GM12878 (cell line): ENCODE data around the gene VPS8. TPM values are rescaled to one million over a fixed set of nuclear protein-coding genes. Genes with fewer than 3 reads are reported as not detected.

ENCODE experiments used
- ATAC-seq: fragments of 200-7000 bp; cut with Tn5 transposase; 3 replicates; pipeline ENCODE4 v1.9.1; 2020; ENCODE audit warnings: mild to moderate bottlenecking, moderate library complexity
- BruUV-seq: library from RNA; stranded (reverse); fragments of 400-500 nt; replicated peaks from 2 replicates; lab custom pipeline; 2021; lab: Mats Ljungman, UMichigan
- CTCF ChIA-PET: fragments of 300-600 bp; sonication (Branson Sonifier 250); formaldehyde crosslinking; extraction: SDS; loops from one replicate; lab custom pipeline; 2021; ENCODE audit warnings: inconsistent platforms; lab: Yijun Ruan, JAX
- POLR2A ChIA-PET: fragments of 350-600 bp; formaldehyde crosslinking; extraction: SDS; loops from one replicate; lab custom pipeline; 2021; ENCODE audit warnings: inconsistent platforms; lab: Charles Lee
- RAD21 ChIA-PET: fragments of 300-600 bp; sonication (Branson Sonifier 250); formaldehyde crosslinking; loops from one replicate; lab custom pipeline; 2023; ENCODE audit warnings: antibody characterized with exemption; ENCODE audit not compliant: unreplicated experiment; lab: Charles Lee
- SMC1A ChIA-PET: fragments of 300-600 bp; sonication (Branson Sonifier 250); formaldehyde crosslinking; loops from one replicate; lab custom pipeline; 2023; ENCODE audit not compliant: unreplicated experiment, uncharacterized antibody; lab: Charles Lee
- DNase-seq: peaks from one replicate; pipeline ENCODE4 v3.0.0-alpha.2; 2011; ENCODE audit warnings: low read depth, low spot score
- FAIRE-seq: peaks from 3 replicates; lab custom pipeline; 2011; peaks lifted over from hg19 to GRCh38; lab: Jason Lieb, UNC
- H2AFZ ChIP-seq: 2 replicates; pipeline ENCODE4 v1.6.0; 2011; ENCODE audit warnings: low read depth, low read length, control low read depth; ENCODE audit not compliant: control insufficient read depth
- H3K27ac ChIP-seq: 2 replicates; pipeline ENCODE4 v1.5.1; 2011; ENCODE audit warnings: control low read depth; ENCODE audit not compliant: control insufficient read depth, insufficient read depth
- H3K27me3 ChIP-seq, 2 experiments: replicated peaks in 1 of 2; 2 replicates each; pipeline versions ENCODE4 v1.6.0 to v1.6.1; 2011; ENCODE audit warnings: low read length in 1 of 2; ENCODE audit not compliant: control insufficient read depth in 2 of 2, insufficient read depth in 2 of 2
- H3K36me3 ChIP-seq, 2 experiments: 2 replicates each; pipeline ENCODE4 v1.5.1; 2011; ENCODE audit warnings: low read length in 1 of 2; ENCODE audit not compliant: control insufficient read depth in 2 of 2, insufficient read depth in 2 of 2
- H3K4me1 ChIP-seq: 2 replicates; pipeline ENCODE4 v1.6.1; 2011; ENCODE audit warnings: mild to moderate bottlenecking, low read length, moderate library complexity, mixed read lengths; ENCODE audit not compliant: control insufficient read depth, insufficient read depth
- H3K4me2 ChIP-seq: 2 replicates; pipeline ENCODE4 v1.6.0; 2011; ENCODE audit warnings: control low read depth; ENCODE audit not compliant: control insufficient read depth, insufficient read depth
- H3K4me3 ChIP-seq: fragments of 200-600 bp; sonication (generic); 2 replicates; pipeline ENCODE4 v1.5.1; 2016
- H3K79me2 ChIP-seq: 2 replicates; pipeline ENCODE4 v1.6.0; 2011; ENCODE audit warnings: low read length; ENCODE audit not compliant: control insufficient read depth, insufficient read depth
- H3K9ac ChIP-seq: 2 replicates; pipeline ENCODE4 v1.8.0; 2011; ENCODE audit warnings: low read length, control low read depth, mixed read lengths; ENCODE audit not compliant: control insufficient read depth, insufficient read depth
- H3K9me3 ChIP-seq: replicated peaks from 3 replicates; pipeline ENCODE4 v1.5.1; 2011; ENCODE audit warnings: mild to moderate bottlenecking, low read length; ENCODE audit not compliant: control insufficient read depth, insufficient read depth
- H4K20me1 ChIP-seq: 2 replicates; pipeline ENCODE4 v1.6.0; 2011; ENCODE audit not compliant: control insufficient read depth, insufficient read depth
- CEBPB ChIP-seq, 2 experiments: fragments of 150-350 bp in 1 of 2; IDR thresholded peaks; 2 replicates each; pipeline ENCODE4 v1.6.1; 2012 to 2014; ENCODE audit warnings: low read depth in 2 of 2, low read length in 2 of 2, borderline replicate concordance in 1 of 2, inconsistent platforms in 1 of 2
- CHD2 ChIP-seq: IDR thresholded peaks from 2 replicates; pipeline ENCODE4 v1.6.1; 2011; ENCODE audit warnings: low read depth, low read length, improper control_type of control experiment, borderline replicate concordance
- DPF2 ChIP-seq: fragments of 450-650 bp; IDR thresholded peaks from 2 replicates; pipeline ENCODE4 v1.6.1; 2017; ENCODE audit warnings: mild to moderate bottlenecking
- IKZF2 ChIP-seq, 2 experiments: fragments of 450-650 bp; IDR thresholded peaks; 2 replicates each; pipeline ENCODE4 v1.6.1; 2017; ENCODE audit warnings: mild to moderate bottlenecking in 2 of 2, moderate library complexity in 2 of 2
- JUND ChIP-seq: IDR thresholded peaks from 2 replicates; pipeline ENCODE4 v1.6.1; 2012; ENCODE audit warnings: low read depth, mild to moderate bottlenecking, low read length, improper control_type of control experiment, moderate library complexity
- NBN ChIP-seq: fragments of 450-650 bp; IDR thresholded peaks from 2 replicates; pipeline ENCODE4 v1.6.1; 2016
- NKRF ChIP-seq: fragments of 450-650 bp; conservative IDR thresholded peaks from 2 replicates; pipeline ENCODE4 v1.6.1; 2017; ENCODE audit warnings: mild to moderate bottlenecking, moderate library complexity
- WGBS: methylation state at CpG from one replicate; pipeline ENCODE4 v1.1.6; 2016; ENCODE audit warnings: low lambda C conversion rate; ENCODE audit not compliant: insufficient replicate concordance, insufficient coverage; ENCODE audit errors: missing lambda C conversion rate; 5-methylcytosine and 5-hydroxymethylcytosine counted together
- in situ Hi-C: fragments of 300-500 bp; cut with MboI; formaldehyde crosslinking; loops from 9 replicates; pipeline ENCODE4 v1.14.3; 2018; ENCODE audit warnings: mixed read lengths
- intact Hi-C: fragments of 100-400 bp; cut with micrococcal nuclease; formaldehyde crosslinking; loops from one replicate; pipeline ENCODE4 v1.14.2; 2022; ENCODE audit not compliant: unreplicated experiment
- polyA plus RNA-seq, 11 experiments: library from polyadenylated mRNA; depleted of rRNA in 4 of 11; unstranded in 6 of 11; stranded (reverse) in 5 of 11; fragments of >200 nt; fragmentation: Nextera tagmentation in 4 of 11; fragmentation: Illumina TruSeq in 1 of 11; extraction: Ambion mirVana in 4 of 11; extraction: Trizol in 1 of 11; gene quantifications; 1 replicate in 1 of 11; 2 replicates in 10 of 11; pipeline versions ENCODE4 v1.2.1 to v1.2.3, GENCODE V29; 2011 to 2016; ENCODE audit warnings: inconsistent platforms in 2 of 11, missing spikeins in 2 of 11, low read depth in 1 of 11
- total RNA-seq, 4 experiments: library from RNA; depleted of rRNA in 3 of 4; stranded (reverse); fragments of >200 nt in 3 of 4; fragmentation: Illumina TruSeq in 1 of 4; extraction: Trizol in 1 of 4; gene quantifications; 2 replicates each; pipeline versions ENCODE4 v1.2.1 to v1.2.3, GENCODE V29; 2013 to 2021
- TF ChIP-seq, protein P1 (sequence below): fragments of 450-650 bp; IDR thresholded peaks from 2 replicates; pipeline ENCODE4 v1.6.1; 2017; ENCODE audit warnings: mild to moderate bottlenecking, low read depth, inconsistent platforms; ENCODE audit not compliant: poor library complexity, severe bottlenecking
- TF ChIP-seq, protein P2 (sequence below): IDR thresholded peaks from 2 replicates; pipeline ENCODE4 v1.6.1; 2012; ENCODE audit warnings: improper control_type of control experiment, low read depth, low read length; ENCODE audit not compliant: insufficient replicate concordance
- TF ChIP-seq, protein P3 (sequence below): IDR thresholded peaks from 2 replicates; pipeline ENCODE4 v1.6.1; 2011; ENCODE audit warnings: borderline replicate concordance, low read depth, mild to moderate bottlenecking, moderate library complexity, low read length; ENCODE audit not compliant: insufficient read depth, poor library complexity, severe bottlenecking

The VPS8 gene
- total and polyA plus RNA-seq, 10 of the 15 experiments (the other 5 are each of a cell fraction or from before 2014, with no cell fraction given), result 8.9 to 34.7 (median 20.9) TPM

DNA sequence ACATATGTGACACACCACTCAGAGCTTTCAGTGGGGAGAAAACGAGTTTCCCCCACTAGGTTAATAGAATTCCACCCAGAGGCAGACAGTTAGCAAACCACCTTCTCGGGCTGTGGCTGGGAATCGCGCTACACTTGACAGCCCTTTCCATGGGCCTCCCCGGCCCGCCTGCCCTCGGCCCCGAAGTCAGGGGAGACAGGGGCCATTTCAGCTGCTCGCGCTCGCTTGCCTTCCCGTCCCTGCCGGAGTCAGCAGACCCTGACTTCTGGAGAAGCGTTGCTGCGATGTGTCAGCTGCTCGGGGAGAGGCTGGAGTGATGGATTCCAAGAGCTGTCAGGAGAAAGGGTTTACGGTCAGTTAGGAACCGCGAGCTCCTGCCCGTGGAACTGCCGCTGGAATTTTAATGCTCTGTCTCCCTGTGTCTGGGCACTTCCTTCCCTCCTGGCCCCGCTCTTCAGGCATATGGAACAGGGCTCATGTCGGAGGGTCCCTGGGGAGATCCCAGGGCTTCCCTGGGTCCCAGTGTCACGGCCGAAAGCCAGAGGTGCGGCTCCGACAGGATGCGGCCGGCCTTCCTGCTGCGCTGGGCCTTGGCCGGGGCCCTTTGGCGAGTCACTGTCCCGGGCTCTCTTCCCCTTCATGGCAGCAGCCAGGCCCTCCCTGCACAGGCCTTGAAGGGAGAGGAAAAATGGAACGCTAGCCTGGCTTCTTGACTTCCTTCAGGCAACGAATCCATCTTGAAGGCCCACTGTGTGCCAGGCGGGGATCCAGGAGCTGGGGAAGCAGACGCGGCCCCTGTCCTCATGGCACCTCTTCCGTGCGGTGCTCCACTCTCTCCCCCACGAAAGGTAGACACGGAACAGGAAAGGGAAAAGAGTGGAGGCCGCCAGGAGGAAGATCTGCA is 38.4 kb upstream of the VPS8 start:
- Histone ChIP-seq H3K4me2 (no peak overlapping the region), H3K4me1 (no peaks in the 10 kb centered on the region), H3K9ac (no peak overlapping the region), H3K4me3 (no peak overlapping the region), H2AFZ (no peak overlapping the region), H3K27me3 (no peaks in the 10 kb centered on the region; a peak in 1 of 4 replicates), H3K9me3 (no peaks in the 10 kb centered on the region), H3K27ac (no peak overlapping the region), H3K79me2 (no peaks in the 10 kb centered on the region), H4K20me1 (no peaks in the 10 kb centered on the region), H3K36me3 (no peaks in the 10 kb centered on the region)
- no TSS peak for BruUV-seq
- ATAC-seq (no peak), DNase-seq (no peak), FAIRE-seq (no peak)
- in situ Hi-C loops, result no loop called here
- RAD21 ChIA-PET, result interaction anchor here (0.7 kb wide), 1 partner anchor 906 kb away, joined by 3 read pairs; no protein-coding TSS in a partner anchor
- CTCF ChIA-PET, result interaction anchor here (4.7 kb wide), 1 partner anchor 213 kb away, joined by 20 read pairs; the partner anchor contains the start of gene EPHB3
- WGBS, result 55% methylated on average over 43 of the region's 43 CpGs
- POLR2A ChIA-PET, result no interaction called here
- SMC1A ChIA-PET, result interaction anchor here (0.8 to 1.3 kb wide), 2 partner anchors 18 to 212 kb away, joined by 3 read pairs; partner anchors contain the start of gene EPHB3
- intact Hi-C loops, result no loop called here
- TF ChIP-seq DPF2, result no peak
- no peak for TF ChIP-seq JUND
- TF ChIP-seq, protein P1, sequence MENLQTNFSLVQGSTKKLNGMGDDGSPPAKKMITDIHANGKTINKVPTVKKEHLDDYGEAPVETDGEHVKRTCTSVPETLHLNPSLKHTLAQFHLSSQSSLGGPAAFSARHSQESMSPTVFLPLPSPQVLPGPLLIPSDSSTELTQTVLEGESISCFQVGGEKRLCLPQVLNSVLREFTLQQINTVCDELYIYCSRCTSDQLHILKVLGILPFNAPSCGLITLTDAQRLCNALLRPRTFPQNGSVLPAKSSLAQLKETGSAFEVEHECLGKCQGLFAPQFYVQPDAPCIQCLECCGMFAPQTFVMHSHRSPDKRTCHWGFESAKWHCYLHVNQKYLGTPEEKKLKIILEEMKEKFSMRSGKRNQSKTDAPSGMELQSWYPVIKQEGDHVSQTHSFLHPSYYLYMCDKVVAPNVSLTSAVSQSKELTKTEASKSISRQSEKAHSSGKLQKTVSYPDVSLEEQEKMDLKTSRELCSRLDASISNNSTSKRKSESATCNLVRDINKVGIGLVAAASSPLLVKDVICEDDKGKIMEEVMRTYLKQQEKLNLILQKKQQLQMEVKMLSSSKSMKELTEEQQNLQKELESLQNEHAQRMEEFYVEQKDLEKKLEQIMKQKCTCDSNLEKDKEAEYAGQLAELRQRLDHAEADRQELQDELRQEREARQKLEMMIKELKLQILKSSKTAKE, result no peak
- TF ChIP-seq NBN, result no peak
- no peak for TF ChIP-seq NKRF
- TF ChIP-seq CHD2, result no peak
- TF ChIP-seq, protein P2, sequence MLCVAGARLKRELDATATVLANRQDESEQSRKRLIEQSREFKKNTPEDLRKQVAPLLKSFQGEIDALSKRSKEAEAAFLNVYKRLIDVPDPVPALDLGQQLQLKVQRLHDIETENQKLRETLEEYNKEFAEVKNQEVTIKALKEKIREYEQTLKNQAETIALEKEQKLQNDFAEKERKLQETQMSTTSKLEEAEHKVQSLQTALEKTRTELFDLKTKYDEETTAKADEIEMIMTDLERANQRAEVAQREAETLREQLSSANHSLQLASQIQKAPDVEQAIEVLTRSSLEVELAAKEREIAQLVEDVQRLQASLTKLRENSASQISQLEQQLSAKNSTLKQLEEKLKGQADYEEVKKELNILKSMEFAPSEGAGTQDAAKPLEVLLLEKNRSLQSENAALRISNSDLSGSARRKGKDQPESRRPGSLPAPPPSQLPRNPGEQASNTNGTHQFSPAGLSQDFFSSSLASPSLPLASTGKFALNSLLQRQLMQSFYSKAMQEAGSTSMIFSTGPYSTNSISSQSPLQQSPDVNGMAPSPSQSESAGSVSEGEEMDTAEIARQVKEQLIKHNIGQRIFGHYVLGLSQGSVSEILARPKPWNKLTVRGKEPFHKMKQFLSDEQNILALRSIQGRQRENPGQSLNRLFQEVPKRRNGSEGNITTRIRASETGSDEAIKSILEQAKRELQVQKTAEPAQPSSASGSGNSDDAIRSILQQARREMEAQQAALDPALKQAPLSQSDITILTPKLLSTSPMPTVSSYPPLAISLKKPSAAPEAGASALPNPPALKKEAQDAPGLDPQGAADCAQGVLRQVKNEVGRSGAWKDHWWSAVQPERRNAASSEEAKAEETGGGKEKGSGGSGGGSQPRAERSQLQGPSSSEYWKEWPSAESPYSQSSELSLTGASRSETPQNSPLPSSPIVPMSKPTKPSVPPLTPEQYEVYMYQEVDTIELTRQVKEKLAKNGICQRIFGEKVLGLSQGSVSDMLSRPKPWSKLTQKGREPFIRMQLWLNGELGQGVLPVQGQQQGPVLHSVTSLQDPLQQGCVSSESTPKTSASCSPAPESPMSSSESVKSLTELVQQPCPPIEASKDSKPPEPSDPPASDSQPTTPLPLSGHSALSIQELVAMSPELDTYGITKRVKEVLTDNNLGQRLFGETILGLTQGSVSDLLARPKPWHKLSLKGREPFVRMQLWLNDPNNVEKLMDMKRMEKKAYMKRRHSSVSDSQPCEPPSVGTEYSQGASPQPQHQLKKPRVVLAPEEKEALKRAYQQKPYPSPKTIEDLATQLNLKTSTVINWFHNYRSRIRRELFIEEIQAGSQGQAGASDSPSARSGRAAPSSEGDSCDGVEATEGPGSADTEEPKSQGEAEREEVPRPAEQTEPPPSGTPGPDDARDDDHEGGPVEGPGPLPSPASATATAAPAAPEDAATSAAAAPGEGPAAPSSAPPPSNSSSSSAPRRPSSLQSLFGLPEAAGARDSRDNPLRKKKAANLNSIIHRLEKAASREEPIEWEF, result no peak
- no peak for TF ChIP-seq CEBPB (IDR thresholded peaks at IDR 0.05; ENCODE audit: borderline replicate concordance in 1 of 2, low read depth in 2 of 2, low read length in 2 of 2)
- TF ChIP-seq, protein P3, sequence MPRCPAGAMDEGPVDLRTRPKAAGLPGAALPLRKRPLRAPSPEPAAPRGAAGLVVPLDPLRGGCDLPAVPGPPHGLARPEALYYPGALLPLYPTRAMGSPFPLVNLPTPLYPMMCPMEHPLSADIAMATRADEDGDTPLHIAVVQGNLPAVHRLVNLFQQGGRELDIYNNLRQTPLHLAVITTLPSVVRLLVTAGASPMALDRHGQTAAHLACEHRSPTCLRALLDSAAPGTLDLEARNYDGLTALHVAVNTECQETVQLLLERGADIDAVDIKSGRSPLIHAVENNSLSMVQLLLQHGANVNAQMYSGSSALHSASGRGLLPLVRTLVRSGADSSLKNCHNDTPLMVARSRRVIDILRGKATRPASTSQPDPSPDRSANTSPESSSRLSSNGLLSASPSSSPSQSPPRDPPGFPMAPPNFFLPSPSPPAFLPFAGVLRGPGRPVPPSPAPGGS, result no peak
- no peak for TF ChIP-seq IKZF2 (IDR thresholded peaks at IDR 0.05)
